ENCODE results near the gene GDF9. TPM values are rescaled to one million over a fixed set of nuclear protein-coding genes. Genes with fewer than 3 reads are reported as not detected.

Gene GDF9, protein sequence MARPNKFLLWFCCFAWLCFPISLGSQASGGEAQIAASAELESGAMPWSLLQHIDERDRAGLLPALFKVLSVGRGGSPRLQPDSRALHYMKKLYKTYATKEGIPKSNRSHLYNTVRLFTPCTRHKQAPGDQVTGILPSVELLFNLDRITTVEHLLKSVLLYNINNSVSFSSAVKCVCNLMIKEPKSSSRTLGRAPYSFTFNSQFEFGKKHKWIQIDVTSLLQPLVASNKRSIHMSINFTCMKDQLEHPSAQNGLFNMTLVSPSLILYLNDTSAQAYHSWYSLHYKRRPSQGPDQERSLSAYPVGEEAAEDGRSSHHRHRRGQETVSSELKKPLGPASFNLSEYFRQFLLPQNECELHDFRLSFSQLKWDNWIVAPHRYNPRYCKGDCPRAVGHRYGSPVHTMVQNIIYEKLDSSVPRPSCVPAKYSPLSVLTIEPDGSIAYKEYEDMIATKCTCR
- 0.42 TPM in 1 of 2 replicates, not detected in the other for total RNA-seq

DNA sequence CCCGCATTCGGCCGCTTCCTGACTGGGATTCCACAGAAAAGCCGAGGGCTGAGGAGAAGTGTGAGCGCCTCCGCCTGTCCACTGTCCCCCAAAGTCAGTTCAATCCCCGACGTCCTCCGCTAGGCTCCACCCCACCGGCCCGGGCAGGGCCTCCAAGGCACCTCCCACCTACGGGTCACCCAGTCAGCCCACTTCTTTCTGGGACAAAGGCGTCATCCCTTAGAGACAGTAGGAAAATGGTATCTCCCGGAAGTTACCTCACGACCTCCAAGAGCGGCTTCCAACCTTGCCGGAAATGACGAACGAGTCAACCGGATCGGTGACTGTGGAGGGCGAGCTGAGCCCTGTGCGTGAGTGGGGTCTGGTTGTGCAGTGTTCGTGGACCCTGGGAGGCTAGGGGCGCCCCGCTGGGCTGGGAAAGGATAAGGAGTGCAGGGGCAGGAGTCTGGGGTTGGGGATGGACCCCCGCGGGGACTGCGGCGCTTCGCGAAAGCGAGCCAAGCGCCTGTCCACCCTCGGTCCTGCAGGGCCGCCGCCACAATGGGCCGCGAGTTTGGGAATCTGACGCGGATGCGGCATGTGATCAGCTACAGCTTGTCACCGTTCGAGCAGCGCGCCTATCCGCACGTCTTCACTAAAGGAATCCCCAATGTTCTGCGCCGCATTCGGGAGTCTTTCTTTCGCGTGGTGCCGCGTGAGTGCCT, at the start of gene GDF9, which contains the start of gene UQCRQ:
TSS of gene GDF9 (minus strand) at position 128 of the 704 bp plus-strand sequence. CDS start 1,936 bp downstream, outside the sequence.
TSS of gene UQCRQ (plus strand) at position 301 of the 704 bp plus-strand sequence. CDS start at position 541, 240 bp downstream.

DNA sequence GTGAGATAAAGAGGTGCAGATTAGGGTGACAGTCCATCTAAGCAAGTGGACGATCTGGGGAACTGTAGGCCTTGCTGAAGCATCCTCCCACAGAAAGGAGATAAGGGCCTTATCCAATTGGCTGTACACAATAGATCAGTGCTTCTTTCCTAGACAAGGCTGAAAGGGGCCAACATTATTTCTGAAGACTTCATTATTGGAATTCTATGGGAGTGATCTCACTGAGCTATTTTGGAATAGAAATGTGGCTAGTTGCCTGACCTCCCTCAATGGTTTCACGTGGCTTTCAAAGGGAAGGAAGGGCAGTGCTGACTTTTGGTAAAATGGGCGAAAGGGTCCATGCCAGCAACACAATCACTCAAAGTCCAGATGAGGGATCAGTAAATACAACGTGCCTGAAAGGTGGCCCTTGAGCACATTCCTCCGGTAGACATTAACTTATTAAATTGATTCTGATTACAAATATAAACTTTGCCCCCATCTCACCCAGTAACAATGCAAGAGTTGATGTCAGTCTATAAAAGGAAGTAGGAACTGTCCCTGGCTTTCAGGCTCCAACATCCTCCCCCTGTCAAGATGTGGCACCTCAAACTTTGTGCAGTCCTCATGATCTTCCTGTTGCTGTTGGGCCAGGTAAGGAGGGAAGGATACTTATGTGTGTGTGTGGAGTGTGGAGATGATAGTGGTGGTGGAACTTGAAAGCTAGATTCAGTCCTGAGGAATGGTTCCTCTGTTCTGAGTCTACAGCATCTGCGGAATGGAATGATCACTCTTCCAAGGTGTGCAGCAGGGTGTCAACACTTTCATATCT, 7.1 kb upstream of the GDF9 start, which contains the start of gene LEAP2:
TSS of gene LEAP2 (plus strand) at position 550 of the 811 bp plus-strand sequence. CDS start at position 577, 27 bp downstream.

DNA sequence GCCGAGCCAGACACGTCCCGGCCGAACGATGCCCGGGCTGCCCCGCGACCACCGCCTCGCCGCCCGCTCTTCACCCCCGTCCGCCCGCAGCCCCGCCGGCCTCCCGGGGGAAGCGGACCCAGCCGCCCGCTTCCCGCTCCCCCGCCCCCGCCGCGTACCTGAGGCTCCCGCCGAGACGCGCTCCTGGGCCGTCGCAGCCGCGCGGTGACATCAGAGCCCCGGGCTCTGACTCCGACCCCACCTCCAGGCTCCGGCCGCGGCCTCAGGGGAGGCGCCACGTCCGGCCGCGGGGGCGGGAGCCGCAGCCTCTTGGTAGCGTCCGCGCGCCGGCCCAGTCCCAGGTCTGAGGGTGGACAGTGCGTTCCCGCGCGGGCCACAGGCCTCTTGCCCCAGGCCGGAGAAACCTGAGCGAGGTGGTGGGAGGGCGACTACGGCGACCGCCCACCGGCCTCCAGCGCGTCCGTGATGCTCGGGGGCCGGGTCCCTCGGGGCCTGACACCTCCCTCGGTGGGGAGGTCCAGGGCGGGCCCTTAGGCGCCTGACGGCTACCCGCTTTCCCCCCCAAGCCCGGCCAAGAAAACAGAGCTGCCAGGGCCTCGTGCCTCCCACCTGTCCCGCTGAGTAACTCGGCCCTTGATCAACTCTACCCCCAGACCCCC, 35.7 kb downstream of the GDF9 start, which contains the start of gene SHROOM1:
TSS of gene SHROOM1 (minus strand) at position 212 of the 659 bp plus-strand sequence. CDS start 4,507 bp downstream, outside the sequence.

DNA sequence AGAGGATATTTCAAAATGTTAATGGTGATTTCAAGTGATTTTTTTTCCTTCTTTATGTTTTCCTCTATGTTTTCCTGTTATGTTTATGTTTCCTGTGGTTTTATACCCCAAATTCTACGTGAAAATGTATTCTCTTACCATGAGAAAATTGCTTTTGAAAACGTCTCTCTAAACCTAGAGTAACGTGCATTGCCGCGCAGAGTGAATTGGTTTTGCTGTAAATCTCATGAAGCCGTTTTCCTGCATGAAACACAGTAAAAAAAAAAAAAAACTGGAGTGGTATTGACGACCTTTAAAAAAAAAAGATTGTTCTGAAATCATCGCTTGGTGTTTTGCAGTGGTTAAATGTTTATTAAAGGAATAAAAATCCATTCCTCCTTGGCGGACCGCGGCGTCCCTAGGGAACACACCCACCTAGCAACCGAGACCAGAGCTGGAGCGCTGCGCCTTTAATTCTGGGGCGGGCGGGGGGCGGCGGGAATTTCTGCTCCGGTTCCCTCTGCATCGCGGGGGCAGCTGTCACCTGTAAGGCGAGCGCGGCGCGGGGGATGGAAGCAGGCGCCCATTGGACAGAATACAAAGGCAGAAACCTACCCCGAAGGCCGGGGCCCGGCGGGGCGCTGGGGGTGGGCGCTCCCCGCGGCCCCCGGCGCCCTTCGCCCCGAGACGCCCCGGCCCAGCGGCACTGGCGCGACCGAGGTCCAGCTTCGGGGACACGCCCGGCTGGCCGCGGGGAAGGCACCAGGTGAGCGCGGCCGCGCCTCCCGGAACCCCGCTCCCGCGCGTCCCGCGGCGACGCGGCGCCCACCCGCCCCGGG, 53.3 kb downstream of the GDF9 start, which contains the start of gene SOWAHA:
TSS of gene SOWAHA (plus strand) at position 522 of the 818 bp plus-strand sequence. CDS start 320 bp downstream, outside the sequence.

Other genes starting within 250 kb of the GDF9 start
- not detected in 2 replicates for gene IL13, start 208.3 kb downstream of the GDF9 start, total RNA-seq
- not detected in 2 replicates for gene IL4, start 192.5 kb downstream of the GDF9 start, total RNA-seq
- gene KIF3A, start 128.9 kb downstream of the GDF9 start, total RNA-seq: 6.0 and 6.6 TPM in 2 replicates
- 0.16 and 0.30 TPM in 2 replicates for gene CCNI2, start 119.0 kb downstream of the GDF9 start, total RNA-seq
- gene SEPTIN8, start 89.2 kb downstream of the GDF9 start, total RNA-seq: 29.7 and 32.7 TPM in 2 replicates
- not detected in 2 replicates for gene SOWAHA, start 53.2 kb downstream of the GDF9 start, total RNA-seq
- 5.3 and 11.2 TPM in 2 replicates for gene SHROOM1, start 35.8 kb downstream of the GDF9 start, total RNA-seq
- gene UQCRQ, start 173 bp upstream of the GDF9 start, total RNA-seq: 221 and 284 TPM in 2 replicates
- 0.16 and 1.8 TPM in 2 replicates for gene LEAP2, start 7.2 kb upstream of the GDF9 start, total RNA-seq
- gene AFF4, start 97.2 kb upstream of the GDF9 start, total RNA-seq: 20.8 and 26.4 TPM in 2 replicates
- 18.4 and 36.2 TPM in 2 replicates for gene ZCCHC10, start 160.1 kb upstream of the GDF9 start, total RNA-seq
- gene HSPA4, start 185.5 kb upstream of the GDF9 start, total RNA-seq: 95.3 and 128 TPM in 2 replicates

Data from hair follicular keratinocyte (primary cell).